GM23248 (cell line): ENCODE results near the gene PPP2R2B. TPM values are rescaled to one million over a fixed set of nuclear protein-coding genes. Genes with fewer than 3 reads are reported as not detected.

Source experiments
- DNase-seq: peaks from one replicate; pipeline ENCODE4 v3.0.0-alpha.2; 2015
- H2AFZ ChIP-seq: fragments of 200-600 bp; sonication (generic); 2 replicates; pipeline ENCODE4 v1.6.1; 2016; ENCODE audit warnings: antibody characterized with exemption
- H3F3A ChIP-seq: fragments of 200-600 bp; sonication (generic); 2 replicates; pipeline ENCODE4 v1.6.1; 2016; ENCODE audit warnings: mild to moderate bottlenecking, antibody characterized with exemption, mixed run types; ENCODE audit not compliant: insufficient read depth
- H3K27ac ChIP-seq: fragments of 200-600 bp; sonication (generic); 2 replicates; pipeline ENCODE4 v1.5.1; 2016; ENCODE audit warnings: mild to moderate bottlenecking
- H3K27me3 ChIP-seq: fragments of 200-600 bp; sonication (generic); replicated peaks from 2 replicates; pipeline ENCODE4 v1.6.1; 2016; ENCODE audit warnings: mild to moderate bottlenecking; ENCODE audit not compliant: insufficient read depth
- H3K36me3 ChIP-seq: fragments of 200-600 bp; sonication (generic); 2 replicates; pipeline ENCODE4 v1.6.1; 2016; ENCODE audit warnings: low read depth, mild to moderate bottlenecking
- H3K4me1 ChIP-seq: fragments of 200-600 bp; sonication (generic); 2 replicates; pipeline ENCODE4 v1.6.1; 2016; ENCODE audit warnings: mild to moderate bottlenecking; ENCODE audit not compliant: insufficient read depth
- H3K4me2 ChIP-seq: fragments of 200-600 bp; sonication (generic); one replicate; pipeline ENCODE4 v1.6.1; 2016; ENCODE audit warnings: mild to moderate bottlenecking; ENCODE audit not compliant: unreplicated experiment
- H3K4me3 ChIP-seq: fragments of 200-600 bp; sonication (generic); 2 replicates; pipeline ENCODE4 v1.5.1; 2016; ENCODE audit warnings: mild to moderate bottlenecking
- H3K79me2 ChIP-seq: fragments of 200-600 bp; sonication (generic); 2 replicates; pipeline ENCODE4 v1.6.1; 2016; ENCODE audit warnings: mild to moderate bottlenecking; ENCODE audit not compliant: insufficient read depth
- H3K9ac ChIP-seq: fragments of 200-600 bp; sonication (generic); 2 replicates; pipeline ENCODE4 v1.6.1; 2016; ENCODE audit warnings: mild to moderate bottlenecking
- H3K9me2 ChIP-seq: fragments of 200-600 bp; sonication (generic); 2 replicates; pipeline ENCODE4 v1.6.1; 2016; ENCODE audit warnings: mixed run types, mild to moderate bottlenecking, moderate library complexity; ENCODE audit not compliant: insufficient read depth
- H3K9me3 ChIP-seq: fragments of 200-600 bp; sonication (generic); one replicate; pipeline ENCODE4 v1.6.1; 2017; ENCODE audit warnings: low read depth
- H4K20me1 ChIP-seq: fragments of 200-600 bp; sonication (generic); 2 replicates; pipeline ENCODE4 v1.6.0; 2016; ENCODE audit not compliant: insufficient read depth
- EZH2 ChIP-seq: fragments of 200-600 bp; sonication (generic); IDR thresholded peaks from 2 replicates; pipeline ENCODE4 v1.6.1; 2018; ENCODE audit warnings: antibody characterized with exemption, mild to moderate bottlenecking; ENCODE audit not compliant: insufficient read depth, poor library complexity, severe bottlenecking
- EZH2phosphoT487 ChIP-seq: fragments of 200-600 bp; sonication (generic); IDR thresholded peaks from 2 replicates; pipeline ENCODE4 v1.6.1; 2018; ENCODE audit warnings: antibody characterized with exemption, moderate library complexity, mild to moderate bottlenecking, low read depth; ENCODE audit not compliant: insufficient read depth
- WGBS, 2 experiments: methylation state at CpG; one replicate each; pipeline ENCODE4 v1.1.6; 2015 to 2017; ENCODE audit warnings: low lambda C conversion rate in 2 of 2, low coverage in 1 of 2; ENCODE audit errors: missing lambda C conversion rate in 2 of 2; 5-methylcytosine and 5-hydroxymethylcytosine counted together
- in situ Hi-C: fragments of 300-500 bp; cut with MboI; formaldehyde crosslinking; loops from 2 replicates; pipeline ENCODE4 v1.15.0; 2020
- polyA plus RNA-seq: library from polyadenylated mRNA; unstranded; fragments of >200 nt; fragmentation: Nextera tagmentation; extraction: Ambion mirVana; gene quantifications from 2 replicates; pipeline ENCODE4 v1.2.1, GENCODE V29; 2016
- total RNA-seq: library from RNA; depleted of rRNA; stranded (reverse); fragments of >200 nt; shearing (Covaris generic); gene quantifications from 2 replicates; pipeline ENCODE4 v1.2.3, GENCODE V29; 2014

The PPP2R2B gene
- total and polyA plus RNA-seq, 2 experiments from 2014 or later: 0.11 to 0.28 TPM

DNA sequence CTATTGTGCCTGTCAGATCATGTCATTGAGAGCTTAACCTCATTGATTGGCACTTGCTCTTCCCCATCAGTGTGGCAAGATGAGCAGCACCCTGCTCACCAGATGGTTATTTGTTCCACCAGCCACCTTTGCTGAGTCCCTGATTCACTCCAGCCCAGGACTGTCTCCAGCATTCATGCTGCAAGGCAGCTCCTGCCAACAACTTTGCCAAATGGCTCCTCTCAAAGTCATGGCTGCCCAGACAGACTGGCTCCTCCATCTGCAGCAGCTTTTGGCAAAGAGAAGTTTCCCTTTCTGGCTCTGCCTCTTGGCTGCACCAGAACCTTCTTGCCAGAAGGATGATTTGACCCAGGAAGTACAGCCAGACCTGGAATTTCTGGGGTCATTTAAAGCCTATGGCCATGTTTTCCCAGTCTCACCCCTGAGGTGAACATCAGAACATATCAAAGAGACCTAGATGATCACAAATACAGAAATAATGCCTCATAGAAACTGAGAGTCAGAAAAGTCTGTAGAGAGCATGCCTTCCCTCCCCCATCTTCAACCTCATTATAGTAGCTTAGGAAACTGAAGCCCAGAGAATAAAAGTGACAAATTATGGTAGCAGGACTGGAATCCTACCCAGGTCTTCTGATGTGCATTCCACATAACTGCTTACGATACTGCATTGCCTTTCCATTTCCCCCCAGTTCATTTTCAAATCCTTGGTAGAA is 10.4 kb downstream of the PPP2R2B start:
- Histone ChIP-seq H4K20me1 (no peaks in the 10 kb centered on the region), H3K4me1 (no peaks in the 10 kb centered on the region), H2AFZ (no peak overlapping the region), H3K27me3 (no peaks in the 10 kb centered on the region), H3K79me2 (no peaks in the 10 kb centered on the region), H3K36me3 (no peaks in the 10 kb centered on the region), H3F3A (no peaks in the 10 kb centered on the region), H3K9me3 (no peaks in the 10 kb centered on the region), H3K27ac (no peak overlapping the region), H3K4me3 (no peak overlapping the region), H3K4me2 (no peak overlapping the region), H3K9ac (no peak overlapping the region), H3K9me2 (no peaks in the 10 kb centered on the region)
- no peak for DNase-seq
- WGBS, 2 experiments: 10 to 15% methylated on average over 1 of the region's 1 CpG
- in situ Hi-C loops: no loop called here
- TF ChIP-seq EZH2phosphoT487 (no peak), EZH2 (no peak)

DNA sequence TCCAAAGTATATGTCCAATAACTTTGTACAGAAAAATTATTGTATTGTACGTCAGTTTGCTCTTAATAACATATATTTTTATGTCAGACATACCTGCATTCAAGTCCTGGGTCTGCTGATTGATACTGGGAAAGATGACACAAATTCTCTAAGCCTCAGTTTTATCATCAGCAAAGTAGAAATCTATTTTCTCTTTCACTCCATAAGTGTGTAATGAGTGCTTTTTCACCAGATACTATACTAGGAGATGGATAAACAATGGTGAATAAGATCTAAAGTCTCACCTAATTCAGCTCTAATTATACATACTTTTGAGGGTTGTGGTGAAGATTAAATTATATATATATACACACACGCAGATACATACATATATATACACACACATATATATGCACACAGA is 12.3 kb downstream of the PPP2R2B start:
- H3K36me3 ChIP-seq: no peaks in the 10 kb centered on the region
- H3K27ac ChIP-seq: no peak overlapping the region
- H3K79me2 ChIP-seq: no peaks in the 10 kb centered on the region
- no peaks in the 10 kb centered on the region for H3K4me1 ChIP-seq
- no peak overlapping the region for H2AFZ ChIP-seq
- no peak overlapping the region for H3K4me3 ChIP-seq
- TF ChIP-seq EZH2: no peak
- H3K9me2 ChIP-seq: no peaks in the 10 kb centered on the region
- no peak overlapping the region for H3K9ac ChIP-seq
- H3K27me3 ChIP-seq: no peaks in the 10 kb centered on the region
- no peaks in the 10 kb centered on the region for H4K20me1 ChIP-seq
- 29 to 40% methylated on average over 2 of the region's 2 CpGs for WGBS, 2 experiments
- H3K4me2 ChIP-seq: no peak overlapping the region
- in situ Hi-C loops: no loop called here
- H3F3A ChIP-seq: no peaks in the 10 kb centered on the region
- DNase-seq: no peak
- no peaks in the 10 kb centered on the region for H3K9me3 ChIP-seq

DNA sequence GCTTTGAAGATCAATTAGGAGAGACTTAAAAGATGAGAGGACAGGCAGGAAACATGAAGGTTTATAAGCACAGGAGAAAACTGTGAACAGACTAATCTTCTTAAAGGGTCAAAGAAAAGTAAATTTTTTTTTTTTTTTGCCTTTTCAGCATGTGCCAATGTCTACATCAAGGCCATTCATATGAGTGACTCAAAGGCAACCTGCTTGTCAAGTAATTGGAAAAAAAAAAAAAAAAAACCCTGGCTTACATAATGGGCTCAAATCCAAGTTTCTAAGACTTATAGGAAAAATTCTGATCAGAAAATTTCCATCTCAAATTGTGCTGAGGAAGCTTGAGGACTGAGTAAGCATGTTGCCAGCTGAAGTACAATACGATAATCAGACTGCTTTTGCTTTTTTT is 15.9 kb downstream of the PPP2R2B start:
- Histone ChIP-seq H2AFZ (no peak overlapping the region), H3K9me2 (no peaks in the 10 kb centered on the region), H3K4me1 (no peaks in the 10 kb centered on the region), H3K9ac (no peak overlapping the region), H3K4me2 (no peak overlapping the region), H3K27ac (no peak overlapping the region), H3K79me2 (no peaks in the 10 kb centered on the region), H3K27me3 (no peaks in the 10 kb centered on the region), H3F3A (no peaks in the 10 kb centered on the region), H3K9me3 (no peaks in the 10 kb centered on the region), H4K20me1 (no peaks in the 10 kb centered on the region), H3K36me3 (no peaks in the 10 kb centered on the region), H3K4me3 (no peak overlapping the region)
- in situ Hi-C loops: no loop called here
- WGBS, 2 experiments: 43 to 50% methylated on average over 1 of the region's 1 CpG
- no peak for DNase-seq
- TF ChIP-seq EZH2: no peak

DNA sequence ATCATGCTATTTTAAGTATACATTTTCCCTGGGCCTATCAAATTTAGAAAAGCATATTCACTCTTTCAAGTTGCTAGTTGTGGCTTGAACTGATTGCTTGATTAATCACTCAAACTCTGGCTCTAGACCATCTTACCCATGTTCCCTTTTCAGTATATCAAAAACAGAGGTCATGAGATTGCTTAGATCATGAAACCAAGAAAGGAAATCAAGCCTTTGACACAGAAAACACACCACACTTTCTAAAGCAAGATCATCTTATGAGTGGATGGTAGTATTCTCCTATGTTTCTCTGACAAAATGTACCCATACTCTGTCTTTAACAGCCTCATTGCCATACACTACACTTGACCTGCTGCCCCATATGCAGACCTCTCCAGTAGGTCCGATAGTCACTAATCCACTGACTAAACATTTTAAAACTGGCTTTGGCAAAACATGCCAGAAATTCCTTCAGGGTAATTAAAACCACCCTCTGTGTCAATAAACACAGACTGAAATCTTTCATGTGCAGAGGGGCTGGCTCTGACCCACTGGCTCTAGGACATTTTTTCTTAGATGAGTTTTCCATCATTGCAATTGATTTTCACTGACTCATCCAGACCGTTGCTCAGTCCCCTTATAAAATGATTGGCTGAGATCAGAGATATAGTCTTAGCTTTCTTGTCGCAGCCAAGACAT is 18.2 kb downstream of the PPP2R2B start:
- no peaks in the 10 kb centered on the region for H4K20me1 ChIP-seq
- H3K4me2 ChIP-seq: no peak overlapping the region
- H3F3A ChIP-seq: no peaks in the 10 kb centered on the region
- TF ChIP-seq EZH2phosphoT487 (no peak), EZH2 (no peak)
- peak; percentile 13 for DNase-seq
- in situ Hi-C loops: no loop called here
- WGBS, 2 experiments: 0% methylated on average over 3 of the region's 3 CpGs
- no peaks in the 10 kb centered on the region for H3K27me3 ChIP-seq
- H3K4me3 ChIP-seq: no peak overlapping the region
- no peaks in the 10 kb centered on the region for H3K9me2 ChIP-seq
- H2AFZ ChIP-seq: no peak overlapping the region
- no peak overlapping the region for H3K9ac ChIP-seq
- H3K27ac ChIP-seq: no peak overlapping the region
- no peaks in the 10 kb centered on the region for H3K9me3 ChIP-seq
- no peaks in the 10 kb centered on the region for H3K4me1 ChIP-seq
- H3K79me2 ChIP-seq: no peaks in the 10 kb centered on the region
- no peaks in the 10 kb centered on the region for H3K36me3 ChIP-seq
